Astrocyte (in vitro differentiated cells and primary cell): ENCODE measurements around the gene EDNRA.

ENCODE experiments used
- EZH2 ChIP-seq: IDR thresholded peaks from 2 replicates; pipeline ENCODE4 v1.6.1; 2012; ENCODE audit warnings: mild to moderate bottlenecking, low read length, inconsistent platforms; ENCODE audit not compliant: insufficient read depth
- TF ChIP-seq, protein P1 (sequence below): IDR thresholded peaks from 2 replicates; pipeline ENCODE4 v1.5.1; 2011; ENCODE audit warnings: low read depth, mild to moderate bottlenecking, inconsistent platforms, low read length, moderate library complexity; ENCODE audit not compliant: insufficient read depth

DNA sequence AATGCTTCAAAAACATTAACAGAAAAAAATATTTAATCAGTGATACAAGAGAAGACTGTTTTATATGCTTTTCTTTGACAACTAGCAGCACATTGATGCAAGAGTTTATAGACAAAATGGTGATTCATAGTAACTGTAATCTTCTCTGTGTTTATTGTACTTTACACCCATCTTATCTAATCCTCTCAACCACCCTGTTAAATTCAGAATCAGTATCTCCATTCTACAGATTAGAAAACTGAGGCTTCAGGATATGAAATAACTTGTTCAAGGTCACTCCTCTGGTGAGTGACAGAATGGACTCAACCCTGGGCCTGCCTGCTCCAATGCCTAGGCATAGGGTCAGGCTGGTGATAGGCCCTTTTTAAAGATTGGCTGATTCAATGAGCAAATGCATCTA lies 110.2 kb downstream of the EDNRA start:
- TF ChIP-seq, protein P1, sequence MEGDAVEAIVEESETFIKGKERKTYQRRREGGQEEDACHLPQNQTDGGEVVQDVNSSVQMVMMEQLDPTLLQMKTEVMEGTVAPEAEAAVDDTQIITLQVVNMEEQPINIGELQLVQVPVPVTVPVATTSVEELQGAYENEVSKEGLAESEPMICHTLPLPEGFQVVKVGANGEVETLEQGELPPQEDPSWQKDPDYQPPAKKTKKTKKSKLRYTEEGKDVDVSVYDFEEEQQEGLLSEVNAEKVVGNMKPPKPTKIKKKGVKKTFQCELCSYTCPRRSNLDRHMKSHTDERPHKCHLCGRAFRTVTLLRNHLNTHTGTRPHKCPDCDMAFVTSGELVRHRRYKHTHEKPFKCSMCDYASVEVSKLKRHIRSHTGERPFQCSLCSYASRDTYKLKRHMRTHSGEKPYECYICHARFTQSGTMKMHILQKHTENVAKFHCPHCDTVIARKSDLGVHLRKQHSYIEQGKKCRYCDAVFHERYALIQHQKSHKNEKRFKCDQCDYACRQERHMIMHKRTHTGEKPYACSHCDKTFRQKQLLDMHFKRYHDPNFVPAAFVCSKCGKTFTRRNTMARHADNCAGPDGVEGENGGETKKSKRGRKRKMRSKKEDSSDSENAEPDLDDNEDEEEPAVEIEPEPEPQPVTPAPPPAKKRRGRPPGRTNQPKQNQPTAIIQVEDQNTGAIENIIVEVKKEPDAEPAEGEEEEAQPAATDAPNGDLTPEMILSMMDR = no peak
- no peak for TF ChIP-seq EZH2
